Myometrial cell (primary cell): Measurements from ENCODE around the gene SLC16A13. TPM values are rescaled to one million over a fixed set of nuclear protein-coding genes. Genes with fewer than 3 reads are reported as not detected.

Experiments
- total RNA-seq: library from RNA; depleted of rRNA; stranded (reverse); fragments of >200 nt; gene quantifications from 2 replicates; pipeline ENCODE4 v1.2.3, GENCODE V29; 2015

Gene SLC16A13, protein sequence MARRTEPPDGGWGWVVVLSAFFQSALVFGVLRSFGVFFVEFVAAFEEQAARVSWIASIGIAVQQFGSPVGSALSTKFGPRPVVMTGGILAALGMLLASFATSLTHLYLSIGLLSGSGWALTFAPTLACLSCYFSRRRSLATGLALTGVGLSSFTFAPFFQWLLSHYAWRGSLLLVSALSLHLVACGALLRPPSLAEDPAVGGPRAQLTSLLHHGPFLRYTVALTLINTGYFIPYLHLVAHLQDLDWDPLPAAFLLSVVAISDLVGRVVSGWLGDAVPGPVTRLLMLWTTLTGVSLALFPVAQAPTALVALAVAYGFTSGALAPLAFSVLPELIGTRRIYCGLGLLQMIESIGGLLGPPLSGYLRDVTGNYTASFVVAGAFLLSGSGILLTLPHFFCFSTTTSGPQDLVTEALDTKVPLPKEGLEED
- 0.86 and 3.2 TPM in 2 replicates for total RNA-seq

DNA sequence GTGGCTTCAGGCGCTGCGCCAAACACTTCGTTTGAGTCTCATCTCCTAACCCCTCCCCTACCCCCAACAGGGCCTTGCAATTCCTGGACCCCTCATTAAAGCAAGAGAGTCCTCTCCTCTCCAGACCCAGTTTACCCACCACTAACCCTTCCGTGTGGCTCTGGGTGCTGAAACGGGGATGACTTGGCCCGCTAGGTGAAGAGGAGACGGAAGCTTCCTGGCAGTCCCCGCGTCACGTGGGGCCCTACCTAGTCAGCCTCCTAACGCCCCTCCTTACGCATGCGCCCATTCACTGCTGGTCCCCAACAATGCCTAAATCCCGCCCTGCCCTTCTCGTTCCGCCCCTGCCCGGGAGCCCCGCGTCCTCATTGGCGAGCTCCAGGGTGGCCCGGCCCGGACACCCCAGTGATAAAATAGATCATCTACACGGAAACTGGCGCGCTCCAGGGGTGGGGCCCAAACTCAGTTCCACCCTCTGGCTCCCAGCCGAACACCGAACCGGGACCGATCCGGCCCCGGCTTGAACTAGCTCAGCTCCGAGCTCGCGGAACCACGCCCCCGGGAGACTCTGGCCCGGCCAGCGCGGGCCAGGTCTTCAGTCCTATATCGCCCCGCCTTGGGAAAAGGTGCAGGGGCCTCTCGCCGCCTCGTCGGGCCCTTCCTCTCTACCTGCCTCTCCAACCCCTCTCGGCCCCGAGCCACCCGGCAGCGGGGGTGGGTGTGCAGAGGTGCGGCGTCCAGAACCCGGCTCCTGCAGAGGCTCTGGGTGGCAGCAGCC is at the start of gene SLC16A13:
TSS of gene SLC16A13 (plus strand) at position 425 of the 778 bp plus-strand sequence. CDS start 368 bp downstream, outside the sequence.

DNA sequence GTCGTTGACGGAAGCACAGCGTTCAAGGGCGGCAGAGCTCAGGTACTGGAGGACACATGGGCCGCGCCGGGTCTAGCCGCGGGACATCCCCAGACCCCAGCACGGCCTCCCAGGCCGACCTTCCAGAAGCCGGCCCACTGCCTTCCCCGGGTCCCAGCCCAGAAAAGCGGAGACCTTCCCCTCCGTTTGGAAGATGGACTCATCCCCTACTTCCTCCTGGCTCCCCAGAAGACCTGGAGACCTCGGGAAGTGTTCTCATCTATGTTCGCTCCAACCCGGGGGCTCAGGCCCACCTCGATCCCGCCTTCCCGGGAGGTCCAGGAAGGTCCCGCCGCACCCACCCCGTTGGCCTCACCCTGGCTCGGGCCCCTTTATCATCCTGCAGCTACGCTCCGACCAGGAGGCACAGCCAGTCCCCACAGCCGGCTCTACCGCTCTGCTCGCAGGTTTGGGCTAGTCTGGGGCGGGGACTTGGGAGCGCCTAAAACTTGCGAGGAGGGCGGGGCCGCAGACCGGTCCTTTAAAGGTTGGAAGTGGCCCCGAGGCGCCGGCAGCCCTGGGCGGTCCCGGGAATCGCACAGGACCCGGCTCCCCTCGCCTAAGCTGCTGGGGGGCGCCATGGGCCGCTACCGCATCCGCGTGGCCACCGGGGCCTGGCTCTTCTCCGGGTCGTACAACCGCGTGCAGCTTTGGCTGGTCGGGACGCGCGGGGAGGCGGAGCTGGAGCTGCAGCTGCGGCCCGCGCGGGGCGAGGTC is 40.1 kb upstream of the SLC16A13 start, which contains the start of gene ALOX12:
TSS of gene ALOX12 (plus strand) at position 550 of the 756 bp plus-strand sequence. CDS start at position 619, 69 bp downstream.

DNA sequence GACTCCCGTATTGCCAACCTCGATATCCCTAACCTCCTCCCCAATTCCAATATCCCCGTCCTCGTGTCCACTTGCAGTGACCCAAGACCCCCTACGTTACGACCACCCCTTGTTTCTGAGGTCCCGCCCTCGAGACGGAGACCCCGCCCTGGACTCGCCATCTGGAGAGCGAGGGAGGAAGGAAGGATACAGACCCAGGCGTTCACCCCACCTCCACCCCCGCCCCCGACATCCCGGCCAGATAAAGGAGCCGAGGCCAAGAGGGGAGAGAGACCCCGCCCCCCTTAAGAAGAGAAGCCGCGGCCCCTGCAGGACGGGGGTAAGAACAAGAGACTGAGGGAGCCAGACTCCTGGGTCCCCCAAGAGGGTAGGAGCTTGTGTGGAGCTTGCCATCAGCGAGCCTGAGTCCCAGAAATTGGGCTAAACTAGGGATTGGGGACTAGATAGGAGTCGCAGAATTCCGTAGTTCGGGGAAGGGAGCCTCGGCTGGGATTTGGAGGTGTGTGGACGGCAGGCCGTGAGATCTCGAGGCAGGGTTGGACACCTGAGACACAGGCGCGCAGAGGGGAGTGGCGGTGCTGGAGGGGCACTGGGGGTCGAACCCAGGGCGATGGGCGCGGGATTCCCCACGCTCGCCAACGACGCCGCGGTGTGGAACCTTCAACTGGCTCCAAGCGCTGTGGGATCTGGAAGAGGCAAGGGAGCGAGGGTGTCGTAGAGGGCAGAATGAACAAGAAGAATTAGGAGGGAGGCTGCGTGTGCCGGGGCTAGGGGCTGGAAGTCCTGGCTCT is 12.8 kb upstream of the SLC16A13 start, which contains the start of gene BCL6B:
TSS of gene BCL6B (plus strand) at position 270 of the 791 bp plus-strand sequence. CDS start 622 bp downstream, outside the sequence.

DNA sequence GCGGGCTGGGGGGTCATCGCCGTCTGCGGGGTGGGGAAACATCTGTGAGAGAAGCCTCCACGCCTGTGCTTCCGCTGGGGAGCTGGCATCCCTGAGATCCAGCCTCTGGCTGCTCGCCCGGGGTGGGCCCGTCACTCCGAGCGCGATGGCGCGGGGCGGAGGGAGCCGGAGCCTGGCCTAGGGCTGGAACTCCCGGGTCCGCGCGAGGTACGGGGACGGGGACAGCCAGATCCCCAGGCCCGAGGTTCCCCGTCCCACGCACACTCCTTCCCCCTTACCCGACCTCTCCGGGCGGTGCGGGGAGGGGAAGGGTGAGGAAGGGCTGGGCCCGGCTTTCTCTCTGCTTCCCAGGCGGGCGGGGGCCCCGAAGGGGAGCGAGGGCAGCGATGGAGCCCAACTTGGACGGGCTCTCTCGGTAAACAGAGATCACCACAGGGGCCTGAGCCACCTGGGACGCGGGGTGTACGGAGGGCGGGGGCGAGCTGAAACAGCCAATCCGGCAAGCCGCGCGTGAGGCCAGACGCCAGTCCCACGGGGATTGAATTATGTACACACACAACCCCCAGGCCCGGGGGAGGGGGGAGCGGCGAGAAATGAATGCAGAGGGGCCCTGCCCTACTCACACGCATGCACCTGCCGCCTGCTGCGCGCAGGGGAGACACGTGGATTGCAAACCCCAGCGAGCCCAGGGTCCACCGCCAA is 7.8 kb downstream of the SLC16A13 start, which contains the start of gene SLC16A11:
TSS of gene SLC16A11 (minus strand) at position 596 of the 702 bp plus-strand sequence. CDS start at position 17, 579 bp downstream.

DNA sequence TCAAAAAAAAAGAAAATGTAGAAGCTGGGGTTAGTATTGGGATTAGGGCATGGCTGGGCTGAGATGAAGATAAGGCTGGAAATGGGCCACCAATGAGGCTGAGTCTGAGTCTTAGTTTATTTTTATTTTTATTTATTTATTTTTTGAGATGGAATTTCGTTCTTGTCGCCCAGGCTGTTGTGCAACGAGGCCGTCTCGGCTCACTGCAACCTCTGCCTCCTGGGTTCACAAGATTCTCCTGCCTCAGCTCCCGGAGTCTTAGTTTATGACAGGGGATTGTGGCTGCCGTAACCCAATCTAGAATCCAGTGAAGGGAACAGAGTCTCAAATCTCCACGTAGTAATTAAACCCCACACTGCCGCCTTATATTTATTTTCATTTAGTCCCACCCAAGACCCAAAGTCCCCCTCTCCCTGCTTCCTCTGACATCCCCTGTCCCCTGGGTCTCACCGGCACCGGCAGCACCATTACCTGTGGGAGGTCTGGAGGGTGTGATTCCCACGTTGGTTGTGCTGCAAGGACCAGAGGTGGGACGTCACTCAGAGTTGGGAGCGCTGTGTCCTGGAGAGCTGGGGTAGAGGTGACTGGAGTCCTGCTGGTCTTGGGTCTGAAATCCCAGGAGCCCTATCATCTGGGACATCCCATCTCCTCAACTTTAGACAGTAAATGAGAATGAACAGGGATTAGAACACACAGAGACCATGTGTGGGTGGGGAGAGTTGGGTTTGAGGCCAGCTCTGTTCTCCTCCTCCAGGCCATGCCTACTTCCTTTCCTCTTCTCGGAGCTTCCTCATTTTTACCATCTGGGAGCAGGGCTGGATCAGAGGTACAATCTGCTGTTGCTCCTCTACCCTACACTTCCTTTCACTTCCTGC is 44.0 kb downstream of the SLC16A13 start, which contains the start of gene CLEC10A:
TSS of gene CLEC10A (minus strand) at position 671 of the 875 bp plus-strand sequence. CDS start 1,439 bp downstream, outside the sequence.

Other genes starting within 250 kb of the SLC16A13 start
- gene TEKT1, start 204.3 kb upstream of the SLC16A13 start, total RNA-seq = not detected in 2 replicates
- 0.18 TPM in 1 of 2 replicates, not detected in the other for gene ALOX12, start 40.0 kb upstream of the SLC16A13 start, total RNA-seq
- 243 and 304 TPM in 2 replicates for gene RNASEK, start 23.4 kb upstream of the SLC16A13 start, total RNA-seq
- gene BCL6B, start 13.0 kb upstream of the SLC16A13 start, total RNA-seq = 0.18 and 0.58 TPM in 2 replicates
- gene SLC16A11, start 8.1 kb downstream of the SLC16A13 start, total RNA-seq = not detected in 2 replicates
- not detected in 2 replicates for gene CLEC10A, start 44.2 kb downstream of the SLC16A13 start, total RNA-seq
- gene ASGR2, start 78.8 kb downstream of the SLC16A13 start, total RNA-seq = not detected in 2 replicates
- 3.5 TPM in 1 of 2 replicates, not detected in the other for gene ASGR1, start 143.4 kb downstream of the SLC16A13 start, total RNA-seq
- 13.3 and 14.0 TPM in 2 replicates for gene DLG4, start 183.8 kb downstream of the SLC16A13 start, total RNA-seq
- 227 and 236 TPM in 2 replicates for gene ACADVL, start 183.9 kb downstream of the SLC16A13 start, total RNA-seq
- gene DVL2, start 198.5 kb downstream of the SLC16A13 start, total RNA-seq = 57.9 and 59.5 TPM in 2 replicates
- gene PHF23, start 203.4 kb downstream of the SLC16A13 start, total RNA-seq = 31.1 and 86.7 TPM in 2 replicates
- 153 and 283 TPM in 2 replicates for gene GABARAP, start 206.4 kb downstream of the SLC16A13 start, total RNA-seq
- 45.3 and 48.7 TPM in 2 replicates for gene CTDNEP1, start 215.7 kb downstream of the SLC16A13 start, total RNA-seq
- gene ELP5, start 216.2 kb downstream of the SLC16A13 start, total RNA-seq = 38.6 and 43.2 TPM in 2 replicates
- 60.3 and 62.3 TPM in 2 replicates for gene CLDN7, start 226.5 kb downstream of the SLC16A13 start, total RNA-seq
- not detected in 2 replicates for gene SLC2A4, start 245.7 kb downstream of the SLC16A13 start, total RNA-seq